IMR-90 (cell line): ENCODE data around the gene CHST1. TPM values are rescaled to one million over a fixed set of nuclear protein-coding genes. Genes with fewer than 3 reads are reported as not detected.

Experiments
- ATAC-seq: fragments of 200-7000 bp; cut with Tn5 transposase; 2 replicates; pipeline ENCODE4 v1.9.1; 2020; ENCODE audit warnings: low read depth, mild to moderate bottlenecking, moderate library complexity
- BruUV-seq: library from RNA; stranded (reverse); fragments of 400-500 nt; replicated peaks from 2 replicates; lab custom pipeline; 2021; lab: Mats Ljungman, UMichigan
- CTCF ChIA-PET: fragments of 300-600 bp; formaldehyde crosslinking; extraction: SDS; loops from one replicate; lab custom pipeline; 2021; ENCODE audit warnings: antibody characterized with exemption; lab: Yijun Ruan, JAX
- POLR2A ChIA-PET: fragments of 300-600 bp; sonication (Branson Sonifier 250); formaldehyde crosslinking; loops from one replicate; lab custom pipeline; 2022; ENCODE audit warnings: antibody characterized with exemption; ENCODE audit not compliant: unreplicated experiment; lab: Charles Lee
- DNase-seq: peaks from one replicate; pipeline ENCODE4 v3.0.0; 2013
- H2AFZ ChIP-seq: replicated peaks from 2 replicates; pipeline ENCODE3; 2013; ENCODE audit warnings: low read length, mild to moderate bottlenecking; ENCODE audit not compliant: poor library complexity
- H2AK5ac ChIP-seq: 2 replicates; pipeline ENCODE4 v1.6.1; 2013; ENCODE audit warnings: low read depth, low read length, inconsistent platforms
- H2AK9ac ChIP-seq: replicated peaks from 2 replicates; pipeline ENCODE3; 2013; ENCODE audit warnings: mild to moderate bottlenecking, low read depth, low read length, moderate library complexity; ENCODE audit not compliant: poor library complexity
- H2BK120ac ChIP-seq: 2 replicates; pipeline ENCODE4 v1.6.1; 2013; ENCODE audit warnings: low read depth, low read length, inconsistent platforms
- H2BK15ac ChIP-seq: 3 replicates; pipeline ENCODE4 v1.6.1; 2013; ENCODE audit warnings: low read depth, low read length, inconsistent platforms
- H2BK20ac ChIP-seq: 2 replicates; pipeline ENCODE4 v1.6.1; 2013; ENCODE audit warnings: low read depth, mild to moderate bottlenecking, inconsistent platforms, low read length, moderate library complexity
- H2BK5ac ChIP-seq: 2 replicates; pipeline ENCODE4 v1.6.1; 2013; ENCODE audit warnings: mild to moderate bottlenecking, low read depth, low read length, inconsistent platforms; ENCODE audit not compliant: poor library complexity, severe bottlenecking
- H3K14ac ChIP-seq: replicated peaks from 2 replicates; pipeline ENCODE4 v1.6.1; 2013; ENCODE audit warnings: low read depth, low read length, inconsistent platforms
- H3K18ac ChIP-seq: 2 replicates; pipeline ENCODE4 v1.6.1; 2013; ENCODE audit warnings: low read depth, low read length, control low read depth
- H3K23ac ChIP-seq: 2 replicates; pipeline ENCODE4 v1.6.1; 2013; ENCODE audit warnings: low read depth, low read length, inconsistent platforms
- H3K27ac ChIP-seq: 2 replicates; pipeline ENCODE4 v1.5.1; 2013; ENCODE audit warnings: mild to moderate bottlenecking, control low read depth, low read length; ENCODE audit not compliant: insufficient read depth
- H3K27me3 ChIP-seq: 2 replicates; pipeline ENCODE4 v1.6.1; 2013; ENCODE audit warnings: low read length; ENCODE audit not compliant: control insufficient read depth, insufficient read depth
- H3K36me3 ChIP-seq: 2 replicates; pipeline ENCODE4 v1.6.1; 2013; ENCODE audit warnings: low read length, mixed read lengths; ENCODE audit not compliant: control insufficient read depth, insufficient read depth
- H3K4ac ChIP-seq: 2 replicates; pipeline ENCODE4 v1.6.1; 2013; ENCODE audit warnings: low read depth, low read length, inconsistent platforms
- H3K4me1 ChIP-seq: 2 replicates; pipeline ENCODE4 v1.6.1; 2013; ENCODE audit warnings: low read length, mixed read lengths; ENCODE audit not compliant: control insufficient read depth, insufficient read depth
- H3K4me2 ChIP-seq: 2 replicates; pipeline ENCODE4 v1.6.1; 2013; ENCODE audit warnings: low read depth, mild to moderate bottlenecking, control low read depth, low read length, moderate library complexity
- H3K4me3 ChIP-seq: 2 replicates; pipeline ENCODE4 v1.5.1; 2013; ENCODE audit warnings: low read depth, mild to moderate bottlenecking, control low read depth, low read length, moderate library complexity; ENCODE audit not compliant: insufficient read depth
- H3K56ac ChIP-seq: 2 replicates; pipeline ENCODE4 v1.6.1; 2013; ENCODE audit warnings: low read length, inconsistent platforms; ENCODE audit not compliant: insufficient read depth; ENCODE audit errors: extremely low read depth
- H3K79me1 ChIP-seq, 2 experiments: 2 replicates each; pipeline ENCODE4 v1.6.1; 2013; ENCODE audit warnings: low read length in 2 of 2, inconsistent platforms in 1 of 2, low read depth in 1 of 2
- H3K9ac ChIP-seq: 2 replicates; pipeline ENCODE4 v1.6.1; 2013; ENCODE audit warnings: low read depth, low read length, control low read depth
- H3K9me1 ChIP-seq: 2 replicates; pipeline ENCODE4 v1.6.1; 2013; ENCODE audit warnings: low read length, inconsistent platforms; ENCODE audit not compliant: insufficient read depth
- H3K9me3 ChIP-seq: 2 replicates; pipeline ENCODE4 v1.6.1; 2013; ENCODE audit warnings: low read length; ENCODE audit not compliant: control insufficient read depth, insufficient read depth
- H4K20me1 ChIP-seq: 2 replicates; pipeline ENCODE4 v1.6.1; 2013; ENCODE audit warnings: low read length, inconsistent platforms; ENCODE audit not compliant: insufficient read depth
- H4K5ac ChIP-seq: 2 replicates; pipeline ENCODE4 v1.6.1; 2013; ENCODE audit warnings: mild to moderate bottlenecking, low read depth, low read length, control low read depth
- H4K8ac ChIP-seq, 2 experiments: 2 replicates each; pipeline ENCODE4 v1.6.1; 2013; ENCODE audit warnings: low read depth in 2 of 2, low read length in 2 of 2, control low read depth in 1 of 2, inconsistent platforms in 1 of 2
- H4K91ac ChIP-seq: 2 replicates; pipeline ENCODE4 v1.6.1; 2013; ENCODE audit warnings: low read depth, low read length, inconsistent platforms; ENCODE audit not compliant: insufficient read depth
- CHD1 ChIP-seq: IDR thresholded peaks from 2 replicates; pipeline ENCODE4 v1.6.1; 2012; ENCODE audit warnings: low read depth, low read length, improper control_type of control experiment
- FOS ChIP-seq: fragments of 150-350 bp; IDR thresholded peaks from 2 replicates; pipeline ENCODE4 v1.6.1; 2016; ENCODE audit warnings: low read depth, low read length
- MAZ ChIP-seq: IDR thresholded peaks from 2 replicates; pipeline ENCODE4 v1.6.1; 2012; ENCODE audit warnings: low read depth, mild to moderate bottlenecking, low read length, improper control_type of control experiment, moderate library complexity, borderline replicate concordance
- POLR2A ChIP-seq: IDR thresholded peaks from 2 replicates; pipeline ENCODE4 v1.6.1; 2012; ENCODE audit warnings: mild to moderate bottlenecking, low read depth, low read length
- SMC3 ChIP-seq: fragments of 150-350 bp; IDR thresholded peaks from 2 replicates; pipeline ENCODE4 v1.6.1; 2016; ENCODE audit warnings: low read depth, mild to moderate bottlenecking, antibody characterized with exemption, low read length, moderate library complexity
- WGBS, 2 experiments: methylation state at CpG; one replicate each; pipeline versions ENCODE4 v1.1.5 to v1.1.7; 2013; ENCODE audit warnings: missing lambda C conversion rate in 2 of 2; ENCODE audit not compliant: insufficient read length in 1 of 2; ENCODE audit errors: extremely low coverage in 2 of 2; 5-methylcytosine and 5-hydroxymethylcytosine counted together
- dilution Hi-C: fragments of 300-500 bp; cut with HindIII; formaldehyde crosslinking; loops from one replicate; pipeline ENCODE4 v1.14.3; 2018; ENCODE audit warnings: low sequenced_read_pairs; ENCODE audit not compliant: unreplicated experiment
- in situ Hi-C: fragments of 300-500 bp; cut with MboI; formaldehyde crosslinking; loops from 3 replicates; pipeline ENCODE4 v1.14.3; 2019; ENCODE audit warnings: low sequenced_read_pairs, inconsistent platforms, mixed read lengths
- intact Hi-C: fragments of 100-400 bp; cut with micrococcal nuclease; formaldehyde crosslinking; loops from 2 replicates; pipeline ENCODE4 v1.10.0; 2022
- polyA plus RNA-seq, 3 experiments: library from polyadenylated mRNA; depleted of rRNA; stranded (reverse); fragments of >200 nt; gene quantifications; 2 replicates each; pipeline ENCODE4 v1.2.3, GENCODE V29; 2012; ENCODE audit warnings: low replicate concordance in 1 of 3
- total RNA-seq: library from RNA; depleted of rRNA; stranded (reverse); fragments of >200 nt; gene quantifications from 2 replicates; pipeline ENCODE4 v1.2.3, GENCODE V29; 2012

The CHST1 gene
- total and polyA plus RNA-seq, 2 of the 4 experiments (the other 2 are of a cell fraction), result 0.21 TPM; not detected in 1

DNA sequence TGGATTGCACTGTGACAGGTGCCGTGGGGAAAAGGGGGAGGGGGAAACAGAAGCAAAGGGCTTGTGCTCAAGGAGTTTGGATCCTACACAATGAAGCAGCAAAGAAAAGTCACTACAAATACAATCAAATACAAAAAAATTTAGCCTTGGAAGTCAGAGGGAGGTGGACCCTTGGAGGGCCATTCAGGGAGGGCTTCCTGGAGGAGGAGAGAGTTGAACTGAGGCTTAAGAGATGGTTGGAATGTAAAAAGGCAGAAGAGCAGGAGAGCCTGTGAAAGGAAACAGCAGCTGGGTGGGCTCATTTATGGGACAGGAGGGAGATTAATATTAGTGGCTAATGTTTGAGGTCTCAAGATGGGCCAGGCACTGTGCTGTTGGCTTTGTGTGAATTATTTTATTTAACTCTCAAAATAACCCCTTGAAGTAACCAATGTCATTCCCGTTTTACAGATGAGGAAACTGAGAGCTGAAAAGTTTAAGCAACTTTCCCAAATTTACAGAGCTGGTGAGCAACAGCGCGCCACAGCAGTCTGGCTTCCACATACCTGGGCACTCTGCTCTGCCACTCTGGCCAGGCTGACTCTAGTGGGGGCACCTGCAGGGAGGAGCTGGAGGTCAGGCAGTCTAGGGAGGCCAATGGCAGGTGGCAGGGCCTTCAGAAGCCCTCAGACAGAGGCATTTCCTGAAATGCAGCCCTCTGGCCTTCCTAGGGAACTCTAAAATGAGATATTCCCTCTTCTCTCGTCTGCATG is 2.7 kb upstream of the CHST1 start:
- Histone ChIP-seq H3K18ac (no peak overlapping the region), H3K9me1 (no peaks in the 10 kb centered on the region), H3K36me3 (no peaks in the 10 kb centered on the region), H2AK5ac (no peak overlapping the region), H3K14ac (no peak overlapping the region), H2BK5ac (no peak overlapping the region), H3K79me1 (no peaks in the 10 kb centered on the region), H3K23ac (no peak overlapping the region), H3K9ac (no peak overlapping the region), H4K8ac (no peak overlapping the region), H3K4me1 (peaks cover 2% of the 10 kb centered on the region; the same call in 1 of the 2 replicates), H2BK15ac (no peak overlapping the region), H2AFZ (peak overlapping the region; percentile 58), H4K20me1 (no peaks in the 10 kb centered on the region; the same call in 1 of the 2 replicates), H3K4me3 (no peak overlapping the region), H3K4ac (no peak overlapping the region), H3K4me2 (no peak overlapping the region), H4K91ac (no peak overlapping the region), H3K9me3 (no peaks in the 10 kb centered on the region), H3K27ac (no peak overlapping the region), H2BK120ac (no peak overlapping the region), H3K56ac (no peak overlapping the region), H3K27me3 (peaks cover 50% of the 10 kb centered on the region), H2AK9ac (no peak overlapping the region), H4K5ac (no peak overlapping the region), H2BK20ac (no peak overlapping the region)
- dilution Hi-C loops, result no loop called here
- BruUV-seq, result no TSS peak
- WGBS, 2 experiments, result no CpG with 5 or more reads among the region's 5 CpGs
- intact Hi-C loops, result no loop called here
- in situ Hi-C loops, result no loop called here
- TF ChIP-seq SMC3 (no peak), FOS (no peak), CHD1 (no peak), MAZ (no peak), POLR2A (no peak)
- ATAC-seq (no peak), DNase-seq (no peak)
- ChIA-PET POLR2A (no interaction called here), CTCF (no interaction called here)
